Fibroblast of lung (primary cell): ENCODE results near the gene SMIM45.

Source experiments
- DNase-seq, 2 donors: peaks; one replicate each; pipeline versions ENCODE4 v3.0.0 to v3.0.0-alpha.2; 2010; ENCODE audit warnings: low read depth in 2 of 2
- H2AFZ ChIP-seq: 2 replicates; pipeline ENCODE4 v1.5.1; 2012; ENCODE audit warnings: low read length, control low read depth, inconsistent platforms
- H3K27ac ChIP-seq: 2 replicates; pipeline ENCODE4 v1.5.1; 2011; ENCODE audit warnings: low read length, control low read depth; ENCODE audit not compliant: insufficient read depth
- H3K27me3 ChIP-seq: 2 replicates; pipeline ENCODE4 v1.5.1; 2011; ENCODE audit warnings: mild to moderate bottlenecking, low read length; ENCODE audit not compliant: control insufficient read depth, insufficient read depth
- H3K36me3 ChIP-seq: 2 replicates; pipeline ENCODE4 v1.5.1; 2011; ENCODE audit warnings: low read length; ENCODE audit not compliant: control insufficient read depth, insufficient read depth
- H3K4me1 ChIP-seq: 2 replicates; pipeline ENCODE4 v1.5.1; 2011; ENCODE audit warnings: low read length; ENCODE audit not compliant: control insufficient read depth, insufficient read depth; ENCODE audit errors: extremely low read depth
- H3K4me2 ChIP-seq: 2 replicates; pipeline ENCODE4 v1.5.1; 2011; ENCODE audit warnings: low read length, control low read depth; ENCODE audit not compliant: insufficient read depth; ENCODE audit errors: extremely low read depth
- H3K4me3 ChIP-seq, 4 experiments: fragments of 200-600 bp in 1 of 4; sonication (generic) in 1 of 4; replicated peaks in 1 of 4; 2 replicates each; pipeline ENCODE4 v1.5.1; 2011 to 2016; ENCODE audit warnings: low read length in 4 of 4, low read depth in 3 of 4, mild to moderate bottlenecking in 3 of 4, control low read depth in 2 of 4, inconsistent platforms in 1 of 4, mixed read lengths in 1 of 4; ENCODE audit not compliant: insufficient read depth in 1 of 4; ENCODE audit errors: control extremely low read depth in 1 of 4
- H3K79me2 ChIP-seq: 2 replicates; pipeline ENCODE4 v1.5.1; 2012; ENCODE audit warnings: mild to moderate bottlenecking, low read length, inconsistent platforms; ENCODE audit not compliant: control insufficient read depth, insufficient read depth
- H3K9ac ChIP-seq: 2 replicates; pipeline ENCODE4 v1.5.1; 2011; ENCODE audit warnings: mild to moderate bottlenecking, low read length, control low read depth; ENCODE audit not compliant: insufficient read depth
- H3K9me3 ChIP-seq: 2 replicates; pipeline ENCODE4 v1.5.1; 2012; ENCODE audit warnings: low read depth, low read length; ENCODE audit not compliant: control insufficient read depth, insufficient read depth
- H4K20me1 ChIP-seq: 2 replicates; pipeline ENCODE4 v1.5.1; 2011; ENCODE audit warnings: low read length; ENCODE audit not compliant: control insufficient read depth, insufficient read depth; ENCODE audit errors: extremely low read depth
- EZH2 ChIP-seq: IDR thresholded peaks from 2 replicates; pipeline ENCODE4 v1.5.1; 2012; ENCODE audit warnings: low read length, control low read depth, mild to moderate bottlenecking; ENCODE audit errors: missing control alignments
- TF ChIP-seq, protein P1 (sequence below), 2 donors: IDR thresholded peaks in 1 of 2; conservative IDR thresholded peaks in 1 of 2; 1 replicate in 1 of 2; 2 replicates in 1 of 2; pipeline ENCODE4 v1.5.1; 2011 to 2012; ENCODE audit warnings: low read length in 2 of 2, control low read depth in 1 of 2, inconsistent platforms in 1 of 2, low read depth in 1 of 2, mild to moderate bottlenecking in 1 of 2

Gene SMIM45

GRCh38 chr22:41917375-41917902 lies 34.5 kb upstream of the SMIM45 start:
- H3K4me3 ChIP-seq: no peak overlapping the region
- no peak overlapping the region for H2AFZ ChIP-seq
- DNase-seq: no peak
- H3K36me3 ChIP-seq: no peaks in the 10 kb centered on the region
- no peaks in the 10 kb centered on the region for H3K79me2 ChIP-seq
- no peak overlapping the region for H3K9ac ChIP-seq
- no peaks in the 10 kb centered on the region for H3K9me3 ChIP-seq
- no peak overlapping the region for H3K4me2 ChIP-seq
- H3K27me3 ChIP-seq: peaks cover 36% of the 10 kb centered on the region
- H4K20me1 ChIP-seq: no peaks in the 10 kb centered on the region
- H3K27ac ChIP-seq: no peak overlapping the region
- H3K4me1 ChIP-seq: no peaks in the 10 kb centered on the region
- TF ChIP-seq, protein P1, sequence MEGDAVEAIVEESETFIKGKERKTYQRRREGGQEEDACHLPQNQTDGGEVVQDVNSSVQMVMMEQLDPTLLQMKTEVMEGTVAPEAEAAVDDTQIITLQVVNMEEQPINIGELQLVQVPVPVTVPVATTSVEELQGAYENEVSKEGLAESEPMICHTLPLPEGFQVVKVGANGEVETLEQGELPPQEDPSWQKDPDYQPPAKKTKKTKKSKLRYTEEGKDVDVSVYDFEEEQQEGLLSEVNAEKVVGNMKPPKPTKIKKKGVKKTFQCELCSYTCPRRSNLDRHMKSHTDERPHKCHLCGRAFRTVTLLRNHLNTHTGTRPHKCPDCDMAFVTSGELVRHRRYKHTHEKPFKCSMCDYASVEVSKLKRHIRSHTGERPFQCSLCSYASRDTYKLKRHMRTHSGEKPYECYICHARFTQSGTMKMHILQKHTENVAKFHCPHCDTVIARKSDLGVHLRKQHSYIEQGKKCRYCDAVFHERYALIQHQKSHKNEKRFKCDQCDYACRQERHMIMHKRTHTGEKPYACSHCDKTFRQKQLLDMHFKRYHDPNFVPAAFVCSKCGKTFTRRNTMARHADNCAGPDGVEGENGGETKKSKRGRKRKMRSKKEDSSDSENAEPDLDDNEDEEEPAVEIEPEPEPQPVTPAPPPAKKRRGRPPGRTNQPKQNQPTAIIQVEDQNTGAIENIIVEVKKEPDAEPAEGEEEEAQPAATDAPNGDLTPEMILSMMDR (conservative IDR thresholded peaks at IDR 0.05 in 1 of 2, IDR thresholded peaks at IDR 0.05 in 1 of 2; ENCODE audit: low read depth in 1 of 2, low read length in 2 of 2): no peak
- no peak for TF ChIP-seq EZH2

DNA sequence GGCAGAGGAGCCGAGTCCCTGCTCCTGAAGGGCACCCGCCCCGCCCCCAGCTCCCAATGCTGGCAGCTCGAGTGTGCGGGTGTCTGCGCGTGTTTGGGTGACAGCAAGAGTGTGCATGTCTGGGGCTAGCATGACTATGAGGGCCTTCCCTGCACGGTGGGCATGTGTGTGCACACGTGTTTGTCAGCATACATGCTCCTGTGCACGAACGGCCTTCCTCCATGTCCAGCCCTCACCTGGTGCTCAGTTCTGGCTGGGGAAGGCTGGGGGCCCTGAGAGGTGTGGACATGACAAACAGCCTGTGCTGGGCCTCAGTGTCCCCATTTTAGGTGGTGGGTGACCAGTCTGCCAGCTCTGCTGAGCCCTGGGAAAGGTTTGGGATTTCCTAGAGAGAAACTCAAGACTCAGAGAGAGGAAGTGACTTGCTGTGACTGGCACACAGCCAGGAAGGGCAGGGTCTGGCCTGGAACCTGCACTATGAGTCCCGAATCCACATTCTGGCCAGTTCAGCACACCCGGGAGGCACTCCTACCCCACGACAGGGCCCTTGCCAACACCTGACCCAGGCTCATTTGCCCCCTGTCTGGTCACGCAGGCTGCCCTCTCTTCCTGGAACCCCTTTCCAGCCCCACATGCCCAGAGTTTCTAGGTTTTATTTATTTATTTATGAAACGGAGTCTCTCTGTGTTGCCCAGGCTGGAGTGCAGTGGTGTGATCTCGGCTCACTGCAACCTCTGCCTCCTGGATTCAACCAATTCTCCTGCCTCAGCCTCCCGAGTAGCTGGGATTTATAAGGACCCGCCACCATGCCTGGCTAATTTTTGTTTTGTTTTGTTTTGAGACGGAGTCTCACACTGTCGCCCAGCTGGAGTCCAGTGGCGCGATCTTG lies 33.8 kb upstream of the SMIM45 start:
- H3K27ac ChIP-seq: no peak overlapping the region
- H3K9ac ChIP-seq: no peak overlapping the region
- H3K4me3 ChIP-seq: no peak overlapping the region
- H4K20me1 ChIP-seq: no peaks in the 10 kb centered on the region
- no peaks in the 10 kb centered on the region for H3K79me2 ChIP-seq
- DNase-seq: peak; percentile 46 to 58
- H2AFZ ChIP-seq: no peak overlapping the region
- no peaks in the 10 kb centered on the region for H3K4me1 ChIP-seq
- TF ChIP-seq, protein P1 (conservative IDR thresholded peaks at IDR 0.05 in 1 of 2, IDR thresholded peaks at IDR 0.05 in 1 of 2; ENCODE audit: low read depth in 1 of 2, low read length in 2 of 2): no peak
- no peak for TF ChIP-seq EZH2
- H3K27me3 ChIP-seq: peaks cover 29% of the 10 kb centered on the region
- no peaks in the 10 kb centered on the region for H3K9me3 ChIP-seq
- H3K36me3 ChIP-seq: no peaks in the 10 kb centered on the region
- H3K4me2 ChIP-seq: no peak overlapping the region

DNA sequence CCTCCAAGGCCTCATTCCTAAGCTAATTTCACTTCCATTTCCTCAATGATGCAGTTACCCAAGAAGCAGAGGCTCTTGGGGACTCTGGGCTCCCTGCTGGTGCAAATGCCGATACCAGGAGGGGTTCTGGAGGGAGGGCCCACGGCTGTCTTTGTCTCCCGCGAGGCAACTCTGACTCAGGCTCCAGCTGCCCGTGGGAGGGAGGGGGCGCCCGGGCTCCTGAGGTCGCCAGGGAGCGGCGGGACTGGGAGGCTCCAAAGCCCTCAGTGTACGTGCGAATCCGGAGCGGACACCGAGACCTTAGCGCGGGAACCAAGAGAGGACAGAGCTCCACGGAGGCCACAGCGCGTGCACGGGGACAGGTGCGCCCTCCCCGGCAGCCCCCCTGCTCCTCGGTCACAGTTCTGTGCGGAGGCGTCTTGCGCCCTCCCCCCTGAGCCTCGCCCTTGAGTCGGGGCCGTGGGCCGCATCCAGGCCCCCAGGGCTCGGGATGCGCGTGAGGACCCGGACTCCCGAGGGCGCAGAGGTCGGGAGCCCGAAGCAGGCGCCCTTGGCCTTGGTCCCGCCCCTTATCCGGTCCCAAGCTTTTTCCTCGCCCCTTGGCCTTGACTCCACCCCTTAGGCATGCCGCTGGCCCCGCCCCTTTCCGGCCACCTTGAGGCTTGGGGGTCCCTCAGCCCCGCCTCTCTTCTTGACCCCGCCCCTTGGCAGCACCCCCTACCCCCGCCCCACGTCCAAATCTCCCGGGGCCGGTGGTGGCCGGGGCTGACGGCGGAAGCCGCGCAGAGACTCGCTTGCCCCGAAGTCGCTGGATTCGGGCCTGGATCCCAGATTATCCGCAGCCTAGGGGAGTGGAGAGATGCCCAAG lies 32.4 kb upstream of the SMIM45 start:
- Histone ChIP-seq H3K9me3 (no peaks in the 10 kb centered on the region), H3K36me3 (no peaks in the 10 kb centered on the region), H3K4me2 (peak overlapping the region; percentile 87), H4K20me1 (no peaks in the 10 kb centered on the region), H3K4me3 (peak overlapping the region; percentile 16 to 46 (median 38)), H3K4me1 (no peaks in the 10 kb centered on the region), H3K79me2 (no peaks in the 10 kb centered on the region), H3K9ac (peak overlapping the region; percentile 42), H2AFZ (peak overlapping the region; percentile 67), H3K27me3 (peaks cover 17% of the 10 kb centered on the region), H3K27ac (no peak overlapping the region)
- TF ChIP-seq, protein P1 (conservative IDR thresholded peaks at IDR 0.05 in 1 of 2, IDR thresholded peaks at IDR 0.05 in 1 of 2; ENCODE audit: low read depth in 1 of 2, low read length in 2 of 2): no peak
- no peak for TF ChIP-seq EZH2
- peak in 1 of 2 donors; percentile 16 for DNase-seq
